PFSK-1 (cell line): ENCODE results near the gene SEPTIN1.

Experiments used
- FOXP2 ChIP-seq: optimal IDR thresholded peaks from 2 replicates; pipeline ENCODE3; 2011; ENCODE audit warnings: borderline replicate concordance, control low read depth, inconsistent platforms; ENCODE audit not compliant: insufficient read depth; ENCODE audit errors: extremely low read length, extremely low read depth
- POLR2AphosphoS5 ChIP-seq: IDR thresholded peaks from 2 replicates; pipeline ENCODE4 v1.6.1; 2012; ENCODE audit warnings: low read depth, mild to moderate bottlenecking, control low read depth, low read length, moderate library complexity
- REST ChIP-seq, 2 experiments: IDR thresholded peaks; 2 replicates each; pipeline versions ENCODE4 v1.6.1 to v1.8.0; 2011 to 2012; ENCODE audit warnings: low read depth in 2 of 2, low read length in 2 of 2, control low read depth in 1 of 2, inconsistent platforms in 1 of 2, mild to moderate bottlenecking in 1 of 2, moderate library complexity in 1 of 2; ENCODE audit not compliant: insufficient read depth in 1 of 2
- SIN3A ChIP-seq: IDR thresholded peaks from 2 replicates; pipeline ENCODE4 v1.6.1; 2012; ENCODE audit warnings: mild to moderate bottlenecking, low read length, moderate library complexity, borderline replicate concordance; ENCODE audit not compliant: insufficient read depth
- TAF1 ChIP-seq: IDR thresholded peaks from 2 replicates; pipeline ENCODE4 v1.6.1; 2012; ENCODE audit warnings: low read length, control low read depth, borderline replicate concordance; ENCODE audit not compliant: insufficient read depth

DNA sequence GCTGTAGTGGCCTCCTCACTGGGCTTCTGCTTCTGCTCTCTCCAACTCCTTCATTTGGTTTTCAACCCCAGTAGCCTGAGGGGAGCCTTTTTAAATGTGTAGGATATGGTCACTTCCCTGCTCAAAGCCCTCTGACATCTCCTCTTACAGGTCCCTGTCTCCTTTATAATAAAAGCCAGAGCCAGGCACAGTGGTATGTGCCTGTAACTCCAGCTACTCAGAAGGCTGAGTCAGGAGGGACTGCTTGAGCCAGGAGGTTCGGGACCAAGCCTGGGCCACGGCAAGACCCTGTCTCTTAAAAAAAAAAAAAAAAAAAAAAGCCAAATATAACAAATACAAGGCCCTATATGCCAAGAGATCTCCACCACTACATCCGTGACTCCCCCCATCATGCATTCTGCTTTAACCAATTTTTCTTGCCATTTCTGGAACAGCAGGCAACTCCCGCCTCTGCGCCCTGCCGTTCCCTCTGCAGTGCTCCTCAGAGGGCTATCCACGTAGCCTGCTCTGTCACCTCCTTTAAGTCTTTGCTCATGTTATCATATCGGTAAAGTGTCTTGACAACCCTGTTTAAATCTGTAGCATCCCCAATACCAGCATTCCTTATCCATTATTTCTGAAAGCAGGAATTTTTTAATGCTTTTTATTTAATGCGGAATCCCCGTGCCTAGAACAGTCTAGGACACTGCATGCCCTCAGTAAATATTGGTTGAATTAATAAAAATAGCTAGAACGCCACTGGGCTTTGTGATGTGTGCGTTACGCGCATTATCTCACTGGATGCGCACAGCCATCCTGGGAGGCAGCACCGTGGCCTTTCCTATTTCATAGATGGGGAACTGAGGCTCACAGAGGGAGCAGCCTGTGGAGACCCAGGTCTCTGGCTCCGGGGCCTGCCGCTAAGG, 34.5 kb upstream of the SEPTIN1 start:
- TF ChIP-seq TAF1 (no peak), POLR2AphosphoS5 (no peak), REST (IDR thresholded peaks at IDR 0.05; ENCODE audit: insufficient read depth in 1 of 2, low read depth in 2 of 2, low read length in 2 of 2) (no peak), SIN3A (no peak), FOXP2 (no peak)
